Upper lobe of left lung (tissue), 4 donors: ENCODE measurements around the gene CD6.

Source experiments
- POLR2A ChIP-seq, 4 donors: fragments of 450-650 bp; IDR thresholded peaks; one replicate each; pipeline ENCODE4 v1.5.1; 2016 to 2017; ENCODE audit warnings: antibody characterized with exemption in 4 of 4, mild to moderate bottlenecking in 2 of 4
- TF ChIP-seq, protein P1 (sequence below), 6 experiments: fragments of 450-650 bp in 4 of 6; fragments of 200-600 bp in 2 of 6; sonication (generic) in 2 of 6; IDR thresholded peaks; one replicate each; pipeline ENCODE4 v1.5.1; 2016 to 2019; ENCODE audit warnings: antibody characterized with exemption in 6 of 6

DNA sequence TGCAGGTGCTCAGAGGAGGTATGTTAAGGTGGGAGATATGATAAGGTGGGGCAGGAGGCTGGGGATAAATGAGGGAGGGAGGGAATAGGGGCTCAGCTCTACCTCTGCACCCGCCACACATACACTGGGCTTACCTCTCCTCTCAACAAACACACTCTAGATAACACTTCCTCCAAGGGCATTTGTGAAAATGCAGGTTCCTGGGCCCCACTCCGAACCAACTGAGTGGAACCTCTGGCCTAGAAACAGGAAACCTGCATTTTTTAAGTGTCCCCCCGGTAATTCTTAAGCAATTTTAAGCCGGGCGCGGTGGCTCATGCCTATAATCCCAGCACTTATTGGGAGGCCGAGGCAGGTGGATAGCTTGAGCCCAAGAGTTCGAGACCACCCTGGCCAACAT, 84.3 kb downstream of the CD6 start:
- TF ChIP-seq, protein P1, sequence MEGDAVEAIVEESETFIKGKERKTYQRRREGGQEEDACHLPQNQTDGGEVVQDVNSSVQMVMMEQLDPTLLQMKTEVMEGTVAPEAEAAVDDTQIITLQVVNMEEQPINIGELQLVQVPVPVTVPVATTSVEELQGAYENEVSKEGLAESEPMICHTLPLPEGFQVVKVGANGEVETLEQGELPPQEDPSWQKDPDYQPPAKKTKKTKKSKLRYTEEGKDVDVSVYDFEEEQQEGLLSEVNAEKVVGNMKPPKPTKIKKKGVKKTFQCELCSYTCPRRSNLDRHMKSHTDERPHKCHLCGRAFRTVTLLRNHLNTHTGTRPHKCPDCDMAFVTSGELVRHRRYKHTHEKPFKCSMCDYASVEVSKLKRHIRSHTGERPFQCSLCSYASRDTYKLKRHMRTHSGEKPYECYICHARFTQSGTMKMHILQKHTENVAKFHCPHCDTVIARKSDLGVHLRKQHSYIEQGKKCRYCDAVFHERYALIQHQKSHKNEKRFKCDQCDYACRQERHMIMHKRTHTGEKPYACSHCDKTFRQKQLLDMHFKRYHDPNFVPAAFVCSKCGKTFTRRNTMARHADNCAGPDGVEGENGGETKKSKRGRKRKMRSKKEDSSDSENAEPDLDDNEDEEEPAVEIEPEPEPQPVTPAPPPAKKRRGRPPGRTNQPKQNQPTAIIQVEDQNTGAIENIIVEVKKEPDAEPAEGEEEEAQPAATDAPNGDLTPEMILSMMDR (IDR thresholded peaks at IDR 0.05), result no peak
- no peak for TF ChIP-seq POLR2A (IDR thresholded peaks at IDR 0.05)
